Measurements from ENCODE around the gene IFRD1.

DNA sequence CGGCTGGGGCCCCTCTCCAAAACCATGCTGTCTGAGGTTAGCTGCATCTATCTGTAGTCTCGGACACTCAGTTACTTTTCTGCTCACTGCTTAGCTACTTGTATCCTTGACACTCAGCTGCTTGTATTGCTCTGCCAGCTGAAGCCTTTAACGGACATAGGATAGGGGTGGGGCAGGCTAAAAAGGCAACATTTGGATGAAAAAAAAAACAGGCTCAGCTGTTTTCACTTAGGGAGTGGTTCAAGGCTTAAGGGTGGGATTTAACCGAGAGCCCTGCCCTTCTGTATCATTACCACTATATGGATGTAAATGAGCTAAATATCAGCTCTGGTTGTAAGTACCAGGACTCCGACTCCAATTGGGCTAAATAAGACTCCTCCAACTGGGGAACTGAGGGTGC lies 59.1 kb downstream of the IFRD1 start:
- no peak for TF ChIP-seq POLR2A (IDR thresholded peaks at IDR 0.05; ENCODE audit: low read length)
- no peak for TF ChIP-seq GATA1 (IDR thresholded peaks at IDR 0.05; ENCODE audit: low read depth, low read length)
